PC-9 (cell line): ENCODE measurements around the gene MTA3.

Experiments used
- CTCF ChIP-seq: fragments of 200-600 bp; sonication (generic); conservative IDR thresholded peaks from 2 replicates; pipeline ENCODE4 v1.6.1; 2017; ENCODE audit warnings: mixed run types, antibody characterized with exemption, mild to moderate bottlenecking, moderate library complexity
- EZH2 ChIP-seq: fragments of 200-600 bp; sonication (generic); IDR thresholded peaks from 2 replicates; pipeline ENCODE4 v1.8.0; 2017; ENCODE audit warnings: antibody characterized with exemption, low read depth

- no peak for TF ChIP-seq CTCF
- no peak for TF ChIP-seq EZH2
Observed at GRCh38 chr2:42792583-42793333, 224.3 kb downstream of the MTA3 start, which contains the start of gene HAAO.
